Smooth muscle cell of the coronary artery (primary cell): ENCODE measurements around the gene LILRB3. TPM values are rescaled to one million over a fixed set of nuclear protein-coding genes. Genes with fewer than 3 reads are reported as not detected.

Experiments
- total RNA-seq: library from RNA; depleted of rRNA; stranded (reverse); fragments of >200 nt; gene quantifications from 2 replicates; pipeline ENCODE4 v1.2.3, GENCODE V29; 2014; ENCODE audit warnings: low replicate concordance

Gene LILRB3
- not detected in 2 replicates for total RNA-seq

GRCh38 chr19:54222474-54223276 is at the start of gene LILRB3:
TSS of gene LILRB3 (minus strand) at chr19:54223007. CDS start at chr19:54222976, 31 bp downstream.

DNA sequence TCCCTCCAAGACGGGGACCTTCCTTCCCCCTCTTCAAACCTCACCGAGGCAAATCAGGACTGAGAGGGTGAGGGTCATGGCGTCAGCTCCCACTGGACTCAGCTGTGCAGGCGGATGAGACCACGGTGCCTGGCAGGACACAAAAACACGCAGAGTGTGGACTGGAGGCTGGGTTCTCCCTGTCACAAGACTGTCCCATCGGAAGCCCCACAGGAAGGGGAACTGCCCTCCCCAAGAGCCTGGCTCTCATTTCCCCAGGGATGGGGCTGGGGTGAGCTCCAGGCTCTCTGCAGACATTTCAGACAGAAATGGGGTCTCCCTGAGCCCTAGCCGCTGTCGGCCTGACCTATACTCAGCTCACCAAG is 34.3 kb upstream of the LILRB3 start, which contains the start of gene LILRB5:
Gene LILRB5, minus strand, starts transcription at position 158 of the 365 bp plus-strand sequence. Its CDS starts 80 bp downstream, at position 78.

DNA sequence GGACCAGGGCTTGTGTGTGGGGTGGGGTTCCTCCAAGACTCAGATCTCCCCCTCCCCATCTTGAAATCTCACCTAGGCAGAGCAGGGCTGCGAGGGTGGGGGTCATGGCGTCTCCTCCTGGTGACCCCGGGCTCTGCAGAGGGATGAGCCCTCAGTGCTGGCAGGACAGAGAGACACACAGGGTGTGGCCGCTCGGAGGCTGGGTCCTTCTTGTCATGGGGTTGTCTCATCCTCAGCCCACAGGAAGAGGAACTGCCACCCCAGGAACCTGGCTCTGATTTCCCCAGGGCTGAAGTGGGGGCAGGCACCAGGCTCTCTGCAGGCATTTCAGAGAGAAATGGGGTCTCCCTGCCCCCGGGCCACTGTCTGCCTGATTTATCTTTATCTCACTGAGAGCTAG is 19.8 kb upstream of the LILRB3 start, which contains the start of gene LILRA6:
Gene LILRA6, minus strand, starts transcription at position 145 of the 400 bp plus-strand sequence.

GRCh38 chr19:54191011-54191810 is 31.6 kb downstream of the LILRB3 start, which contains the start of gene TSEN34:
TSS of gene TSEN34 (plus strand) at chr19:54191308. CDS start at chr19:54191365, 57 bp downstream.

GRCh38 chr19:54189145-54189734 is 33.6 kb downstream of the LILRB3 start, which contains the start of gene MBOAT7:
TSS of gene MBOAT7 (minus strand) at chr19:54189580. CDS start at chr19:54188508, 1,072 bp downstream.

DNA sequence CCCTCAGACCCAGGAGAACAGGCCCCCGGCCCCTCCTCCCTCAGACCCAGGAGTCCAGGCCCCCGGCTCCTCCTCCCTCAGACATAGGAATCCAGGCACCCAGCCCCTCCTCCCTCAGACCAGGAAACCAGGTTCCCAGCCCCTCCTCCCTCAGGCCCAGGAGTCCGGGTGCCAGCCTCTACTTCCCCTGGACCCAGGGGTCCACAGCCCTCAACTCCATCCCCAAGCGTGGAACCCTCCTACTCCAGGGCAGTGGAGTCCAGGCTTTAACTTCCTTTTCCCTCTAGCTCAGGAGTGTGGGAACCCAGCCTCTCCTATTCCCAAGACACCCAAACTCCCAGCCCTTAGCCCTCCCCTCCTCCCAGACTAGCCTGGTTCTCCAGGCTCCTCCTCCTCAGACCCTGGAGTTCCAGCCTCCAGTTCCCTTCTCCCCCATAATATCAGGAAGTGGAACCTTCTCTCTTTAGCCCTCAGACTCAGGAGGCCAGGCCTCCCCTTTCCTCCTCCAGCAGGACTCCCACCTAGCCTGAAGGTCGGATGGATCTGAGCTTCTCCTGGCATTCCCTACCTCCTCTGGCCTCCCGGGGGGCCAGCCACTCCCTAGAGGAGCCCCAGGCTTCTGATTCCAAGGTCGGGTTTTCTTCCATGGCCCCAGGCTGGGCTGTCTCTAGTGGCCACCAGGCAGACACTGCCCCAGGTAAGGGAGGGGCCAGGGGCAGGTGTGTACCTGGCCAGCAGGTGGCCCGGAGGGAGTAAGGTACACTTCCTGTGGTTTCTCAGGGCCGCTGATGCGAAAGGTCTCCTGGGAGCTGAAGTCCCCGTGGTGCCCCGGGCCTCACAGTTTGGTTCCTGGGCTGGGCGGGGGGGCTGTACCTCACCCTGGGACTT is 50.1 kb downstream of the LILRB3 start, which contains the start of gene TMC4:
Gene TMC4, minus strand, starts transcription at position 690 of the 888 bp plus-strand sequence. Its CDS starts 43 bp downstream, at position 647.

Other genes with a start within 250 kb of the LILRB3 start
- gene CACNG6, start 231.4 kb downstream of the LILRB3 start, total RNA-seq, result 0.12 and 6.3 TPM in 2 replicates
- not detected in 2 replicates for gene VSTM1, start 159.1 kb downstream of the LILRB3 start, total RNA-seq
- gene TARM1, start 141.6 kb downstream of the LILRB3 start, total RNA-seq, result not detected in 2 replicates
- 0.12 and 1.2 TPM in 2 replicates for gene OSCAR, start 122.2 kb downstream of the LILRB3 start, total RNA-seq
- gene NDUFA3, start 120.2 kb downstream of the LILRB3 start, total RNA-seq, result 19.7 and 24.4 TPM in 2 replicates
- gene TFPT, start 107.3 kb downstream of the LILRB3 start, total RNA-seq, result 14.4 and 28.5 TPM in 2 replicates
- 62.4 and 62.5 TPM in 2 replicates for gene PRPF31, start 107.3 kb downstream of the LILRB3 start, total RNA-seq
- 9.1 and 10.5 TPM in 2 replicates for gene CNOT3, start 85.2 kb downstream of the LILRB3 start, total RNA-seq
- gene LENG1, start 63.3 kb downstream of the LILRB3 start, total RNA-seq, result 2.3 and 6.5 TPM in 2 replicates
- 0.15 TPM in 1 of 2 replicates, not detected in the other for gene TMC4, start 49.8 kb downstream of the LILRB3 start, total RNA-seq
- 7.8 and 27.6 TPM in 2 replicates for gene MBOAT7, start 33.4 kb downstream of the LILRB3 start, total RNA-seq
- 14.4 and 56.0 TPM in 2 replicates for gene TSEN34, start 31.7 kb downstream of the LILRB3 start, total RNA-seq
- gene RPS9, start 22.1 kb downstream of the LILRB3 start, total RNA-seq, result 975 and 2,995 TPM in 2 replicates
- not detected in 2 replicates for gene LILRA6, start 19.8 kb upstream of the LILRB3 start, total RNA-seq
- not detected in 2 replicates for gene LILRB5, start 34.3 kb upstream of the LILRB3 start, total RNA-seq
- gene LILRB2, start 58.1 kb upstream of the LILRB3 start, total RNA-seq, result not detected in 2 replicates
- not detected in 2 replicates for gene LILRA5, start 90.2 kb upstream of the LILRB3 start, total RNA-seq
- not detected in 2 replicates for gene LILRA4, start 116.2 kb upstream of the LILRB3 start, total RNA-seq
- gene LAIR1, start 141.9 kb upstream of the LILRB3 start, total RNA-seq, result not detected in 2 replicates
- not detected in 2 replicates for gene TTYH1, start 192.5 kb upstream of the LILRB3 start, total RNA-seq
- gene LENG8, start 226.2 kb upstream of the LILRB3 start, total RNA-seq, result 36.5 and 53.7 TPM in 2 replicates
- 5.4 and 14.1 TPM in 2 replicates for gene LENG9, start 240.8 kb upstream of the LILRB3 start, total RNA-seq